Fibroblast of mammary gland (primary cell): ENCODE data around the gene ALDH3B2.
"Not testable (repeated sequence)": the region's sequence is repeated elsewhere in the genome, so short reads cannot be mapped to it uniquely, and the experiment has no call there.

ENCODE experiments used
- DNase-seq: peaks from one replicate; pipeline ENCODE4 v3.0.0-alpha.2; 2010; ENCODE audit warnings: low read depth
- H3K4me3 ChIP-seq: 2 replicates; pipeline ENCODE4 v1.5.1; 2011; ENCODE audit warnings: low read depth, mild to moderate bottlenecking, low read length, moderate library complexity; ENCODE audit not compliant: control insufficient read depth
- CTCF ChIP-seq: conservative IDR thresholded peaks from 2 replicates; pipeline ENCODE4 v1.5.1; 2011; ENCODE audit warnings: low read depth, low read length, inconsistent platforms; ENCODE audit not compliant: control insufficient read depth, insufficient read depth

Gene ALDH3B2

GRCh38 chr11:67629386-67630227, 44.8 kb downstream of the ALDH3B2 start, which contains the start of gene NUDT8:
Gene NUDT8, minus strand, starts transcription at chr11:67629937. Its CDS starts 26 bp downstream, at chr11:67629911.
- TF ChIP-seq CTCF, result peak; percentile 72
- peak; percentile 73 for DNase-seq
- peak within 1 kb of the TSS; percentile 66 for H3K4me3 ChIP-seq

GRCh38 chr11:67628710-67629385, 45.6 kb downstream of the ALDH3B2 start:
- DNase-seq, result no peak
- no peak overlapping the region for H3K4me3 ChIP-seq
- TF ChIP-seq CTCF, result no peak

- no peak overlapping the region for H3K4me3 ChIP-seq
- no peak for DNase-seq
- TF ChIP-seq CTCF, result no peak
These were observed 46.4 kb downstream of the ALDH3B2 start for GRCh38 chr11:67627812-67628624.

- TF ChIP-seq CTCF, result no peak
These were observed 47.0 kb downstream of the ALDH3B2 start for GRCh38 chr11:67627441-67627811.

GRCh38 chr11:67626970-67627369, 47.5 kb downstream of the ALDH3B2 start:
- TF ChIP-seq CTCF, result no peak
- DNase-seq, result no peak
- H3K4me3 ChIP-seq, result no peak overlapping the region

More at GRCh38 chr11:67627441-67627811, 47.0 kb downstream of the ALDH3B2 start:
- no peak overlapping the region for H3K4me3 ChIP-seq
- DNase-seq, result no peak

- not testable (repeated sequence) for H3K4me3 ChIP-seq, DNase-seq
These were observed 48.1 kb downstream of the ALDH3B2 start for GRCh38 chr11:67626131-67626833.

- not testable (repeated sequence) for DNase-seq, H3K4me3 ChIP-seq
These were observed 50.6 kb downstream of the ALDH3B2 start for GRCh38 chr11:67623795-67624194.

- not testable (repeated sequence) for DNase-seq, H3K4me3 ChIP-seq
These were observed 51.5 kb downstream of the ALDH3B2 start for GRCh38 chr11:67622905-67623304.

- not testable (repeated sequence) for H3K4me3 ChIP-seq, DNase-seq
These were observed 52.5 kb downstream of the ALDH3B2 start for GRCh38 chr11:67621928-67622327.

GRCh38 chr11:67620621-67621020, 53.8 kb downstream of the ALDH3B2 start:
- not testable (repeated sequence) for H3K4me3 ChIP-seq, DNase-seq
